Hindlimb muscle (tissue), 1 donor: ENCODE data around the gene SCYGR8. TPM values are rescaled to one million over a fixed set of nuclear protein-coding genes. Genes with fewer than 3 reads are reported as not detected.

Source experiments
- DNase-seq: peaks from one replicate; pipeline ENCODE4 v3.0.0-alpha.2; 2013
- polyA plus RNA-seq: library from polyadenylated mRNA; unstranded; fragments of 120-200 nt; gene quantifications from one replicate; pipeline ENCODE4 v1.2.1, GENCODE V29; 2013; ENCODE audit not compliant: insufficient read length

Gene SCYGR8
- polyA plus RNA-seq, 1 donor = not detected

DNA sequence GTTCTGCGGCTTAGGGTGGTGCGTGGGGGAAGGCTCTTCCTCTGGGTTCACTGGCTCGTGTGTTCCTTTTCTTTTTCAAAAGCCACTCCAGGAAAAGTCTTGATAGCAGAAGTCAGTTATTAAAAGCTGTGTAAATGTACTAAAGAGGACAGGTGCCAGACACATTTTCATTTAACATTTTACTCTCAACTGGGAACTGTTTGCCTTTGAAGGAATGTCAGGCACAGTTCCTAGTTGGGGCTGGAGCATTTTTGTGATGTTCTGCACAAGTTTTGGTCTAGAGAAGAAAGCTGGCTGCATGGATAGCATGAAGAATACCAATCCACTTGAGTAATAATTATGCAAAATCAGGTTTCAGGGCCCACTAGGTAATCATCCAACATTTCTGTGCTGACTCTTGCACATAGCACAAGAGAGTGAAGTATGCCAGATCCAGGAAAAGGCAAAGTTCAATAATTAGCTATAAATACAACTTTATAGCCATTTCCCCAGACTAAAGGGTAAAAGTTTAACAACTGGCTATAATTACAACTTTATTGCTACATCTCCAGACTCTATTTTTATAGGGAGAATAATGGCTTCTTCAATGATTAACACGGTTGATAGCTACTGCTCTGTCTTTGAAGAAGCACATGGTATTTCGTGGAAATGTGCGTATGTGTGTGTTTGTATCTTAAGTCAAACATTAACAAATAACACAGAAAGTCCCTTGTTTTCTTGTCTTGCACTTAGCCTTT lies 16.2 kb downstream of the SCYGR8 start:
- DNase-seq = peak; percentile 22

DNA sequence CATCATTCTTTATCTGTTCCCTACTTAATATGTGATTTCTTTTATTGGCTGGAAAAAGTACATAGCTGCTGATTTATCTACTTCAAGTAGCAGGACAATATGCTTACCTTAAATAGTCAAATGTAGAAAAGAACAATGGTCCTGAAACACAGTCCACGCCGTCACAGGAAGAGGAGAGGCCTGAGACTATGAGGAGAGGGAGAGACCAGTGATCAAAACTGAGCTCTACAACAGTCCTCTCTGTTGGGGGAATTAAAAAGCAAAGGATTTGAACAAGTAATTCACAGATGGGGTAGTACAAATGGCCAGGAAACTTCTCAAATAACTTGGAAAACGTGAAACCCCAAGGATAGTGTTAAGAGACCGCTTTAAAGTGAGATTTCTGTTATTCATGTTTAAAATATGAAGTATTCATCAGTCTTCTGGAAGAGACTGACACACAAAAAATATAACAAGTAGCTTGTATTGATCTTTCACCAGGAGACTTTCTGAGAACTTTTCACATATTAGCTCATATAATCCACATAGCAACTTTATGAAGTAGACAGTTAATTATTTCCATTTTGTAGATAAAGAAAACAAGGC lies 20.2 kb downstream of the SCYGR8 start:
- DNase-seq = no peak

DNA sequence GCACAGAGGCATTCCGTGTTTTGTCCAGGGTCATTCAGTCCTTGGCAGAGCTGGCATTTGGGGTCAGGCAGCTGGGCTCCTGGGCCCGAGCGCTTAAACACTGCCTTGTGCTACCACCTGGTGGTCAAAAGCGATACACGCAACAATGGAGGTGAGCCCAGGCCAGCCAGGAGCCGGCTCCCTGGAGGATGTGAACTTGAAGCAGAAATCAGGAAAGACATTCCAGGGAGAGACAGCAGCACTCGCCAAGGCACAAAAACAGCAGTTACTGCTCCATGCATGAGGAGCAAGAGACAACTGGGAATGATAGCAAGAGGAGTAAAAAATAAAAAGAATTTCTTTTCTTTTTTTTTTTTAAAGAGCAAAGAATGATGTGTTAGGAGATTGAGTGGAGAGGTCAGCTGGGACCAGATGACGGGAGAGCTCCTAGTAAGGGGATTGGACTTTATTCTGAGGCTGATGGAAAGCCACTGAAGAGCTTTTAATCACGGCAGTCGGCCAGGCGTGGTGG lies 20.7 kb downstream of the SCYGR8 start:
- peak; percentile 78 for DNase-seq

DNA sequence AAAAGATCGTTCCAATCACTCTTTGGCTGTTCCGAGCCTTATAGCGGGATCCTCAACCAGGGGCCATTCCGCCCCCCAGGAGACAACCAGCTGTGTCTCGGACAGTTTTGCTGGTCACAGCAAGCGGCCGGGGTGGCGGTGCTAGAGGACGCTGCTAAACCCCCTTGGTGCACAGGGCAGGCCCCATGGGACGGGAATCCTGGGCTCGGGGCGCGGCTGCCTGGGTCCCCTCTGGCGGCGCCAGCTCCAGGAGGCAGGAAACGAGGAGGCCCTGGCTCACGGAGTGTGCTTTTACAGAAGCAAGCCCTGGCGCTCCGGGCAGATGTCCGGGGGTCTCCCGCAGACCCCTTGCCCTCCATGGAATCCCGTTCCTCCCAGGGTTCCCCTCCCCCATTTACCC lies 22.1 kb downstream of the SCYGR8 start:
- DNase-seq = no peak

DNA sequence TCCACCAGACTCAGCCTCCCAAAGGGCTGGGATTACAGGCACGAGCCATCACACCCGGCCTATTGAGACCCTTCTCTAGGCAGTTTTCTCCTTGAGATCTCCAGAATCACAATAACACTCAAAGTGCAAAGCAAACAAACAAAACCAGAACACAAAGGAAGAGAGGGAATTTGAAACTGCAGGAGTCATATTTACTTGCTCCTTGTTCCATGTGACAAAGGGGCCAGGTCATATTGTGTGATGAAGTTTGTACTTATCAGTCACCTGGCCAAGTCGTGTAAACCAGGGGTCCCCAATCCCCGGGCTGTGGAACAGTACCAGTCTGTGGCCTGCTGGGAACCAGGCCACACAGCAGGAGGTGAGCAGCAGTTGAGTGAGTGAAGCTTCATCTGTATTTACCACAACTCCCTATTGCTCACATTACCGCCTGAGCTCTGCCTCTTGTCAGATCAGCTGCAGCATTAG lies 26.5 kb downstream of the SCYGR8 start:
- DNase-seq = no peak

DNA sequence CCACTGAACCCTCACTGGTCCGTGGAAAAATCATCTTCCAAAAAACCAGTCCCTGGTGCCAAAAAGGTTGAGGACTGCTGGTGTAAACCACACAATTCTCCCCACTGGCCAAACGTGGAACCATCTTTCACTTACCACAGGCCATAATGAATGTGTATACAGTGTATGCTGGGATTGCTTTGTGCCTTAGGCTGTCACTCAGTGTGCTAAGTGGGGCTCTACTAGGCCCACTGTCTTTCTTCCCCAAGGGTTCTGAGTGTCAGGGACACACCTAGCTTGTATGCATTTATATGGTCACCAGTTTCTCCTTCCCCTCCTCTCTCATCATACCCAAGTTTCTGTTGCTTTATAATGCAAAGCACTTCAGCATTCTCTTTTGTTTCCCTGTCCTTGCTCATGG lies 27.2 kb downstream of the SCYGR8 start:
- DNase-seq = no peak

DNA sequence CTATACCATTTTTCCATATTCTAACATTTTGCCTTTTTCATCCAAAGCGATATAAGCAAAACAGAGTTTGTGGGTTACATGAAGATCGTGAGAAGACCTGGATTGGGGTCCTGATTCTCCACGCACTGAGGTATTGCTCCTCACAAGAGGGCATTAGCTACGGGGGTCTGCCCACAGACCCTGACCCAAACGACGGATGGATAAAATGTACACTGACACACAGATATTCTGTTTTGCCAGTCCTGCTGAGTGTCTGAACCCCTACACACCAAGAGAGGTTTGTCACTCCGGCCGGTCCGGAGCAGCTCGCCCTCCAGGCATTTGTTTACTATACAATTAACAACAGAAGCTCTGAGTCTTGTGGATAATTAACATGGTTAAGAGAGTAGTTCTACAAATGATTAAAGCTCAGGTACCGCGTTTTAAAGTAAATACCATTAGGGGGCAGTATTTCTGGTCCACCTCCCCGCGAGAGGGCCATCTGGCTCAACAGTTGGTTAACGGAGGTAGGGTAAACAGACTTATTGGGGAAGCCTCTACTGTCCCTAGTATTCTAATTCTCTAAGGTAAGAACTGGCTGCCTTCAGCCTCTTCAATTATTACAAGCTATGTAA lies 28.4 kb downstream of the SCYGR8 start:
- DNase-seq = no peak

DNA sequence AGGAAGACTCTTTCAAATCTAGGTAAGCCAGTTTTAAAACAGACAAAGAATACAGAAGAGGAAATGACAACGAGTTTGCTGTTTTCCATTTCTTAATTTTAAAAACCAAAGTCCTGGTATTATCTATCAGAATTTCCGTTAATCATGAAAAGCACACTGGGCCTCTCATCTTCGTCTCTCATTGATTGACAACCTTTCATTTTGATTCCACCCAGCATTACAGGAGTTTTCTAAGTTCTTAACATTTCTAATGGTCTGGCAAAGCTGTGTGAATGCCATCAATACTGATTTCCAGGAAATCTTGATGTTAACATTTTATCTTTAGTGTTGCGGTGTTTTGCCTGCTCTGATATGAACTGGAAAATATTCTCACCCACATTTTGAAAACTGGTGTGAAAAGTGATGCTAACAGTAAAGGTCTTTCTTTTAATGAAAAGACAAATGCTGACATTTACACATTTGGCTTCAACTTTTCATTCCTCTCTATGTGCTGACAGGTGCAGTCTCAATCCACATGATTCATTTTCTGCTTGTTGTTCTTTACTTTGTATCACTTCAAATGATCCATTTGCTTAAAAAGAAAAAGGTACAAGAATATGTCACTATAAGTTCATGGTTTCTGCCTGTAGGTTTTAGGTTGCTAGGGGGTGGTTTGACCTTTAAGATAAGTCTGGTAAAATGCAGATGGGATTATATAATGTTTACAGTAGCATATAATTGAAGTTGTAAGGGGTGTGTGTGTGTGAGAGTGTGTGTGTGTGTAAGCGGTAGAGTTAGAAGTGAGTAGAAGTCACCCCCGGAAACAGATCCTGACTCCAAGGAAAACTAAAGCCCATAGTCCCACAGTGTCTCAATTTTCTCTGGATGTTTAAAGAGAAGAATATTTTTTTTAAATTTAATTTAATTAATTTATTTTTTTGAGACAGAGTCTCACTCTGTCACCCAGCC lies 29.5 kb downstream of the SCYGR8 start:
- no peak for DNase-seq

DNA sequence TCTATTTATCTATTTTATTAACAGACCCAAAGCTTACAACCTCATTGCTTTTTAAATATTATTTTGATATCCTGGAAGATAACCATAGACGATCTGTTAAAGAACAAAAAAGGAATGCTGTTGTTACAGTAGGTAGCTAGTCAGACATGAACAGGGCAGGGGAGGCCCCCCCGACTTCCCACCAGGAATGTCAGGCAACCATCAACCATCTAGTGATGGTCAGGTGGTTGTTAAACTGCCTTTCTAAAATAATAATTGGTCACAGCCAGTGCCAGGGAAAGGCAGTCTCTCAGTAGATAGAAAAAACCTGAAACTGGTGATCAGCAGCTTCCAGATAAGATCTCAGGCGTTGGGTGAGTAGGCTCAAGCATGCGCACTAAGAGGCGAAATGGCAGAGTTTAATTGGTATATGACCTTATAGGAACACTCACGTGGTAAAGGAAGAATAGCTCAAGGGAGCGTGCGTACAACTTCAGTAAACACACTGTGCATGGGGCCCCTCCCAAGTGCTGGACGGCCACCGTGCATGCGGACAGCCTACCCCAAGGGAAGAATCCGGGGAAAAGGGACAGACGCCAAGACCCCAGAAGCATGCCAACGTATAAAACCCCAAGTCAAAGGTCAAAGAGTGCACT lies 35.4 kb downstream of the SCYGR8 start:
- no peak for DNase-seq

DNA sequence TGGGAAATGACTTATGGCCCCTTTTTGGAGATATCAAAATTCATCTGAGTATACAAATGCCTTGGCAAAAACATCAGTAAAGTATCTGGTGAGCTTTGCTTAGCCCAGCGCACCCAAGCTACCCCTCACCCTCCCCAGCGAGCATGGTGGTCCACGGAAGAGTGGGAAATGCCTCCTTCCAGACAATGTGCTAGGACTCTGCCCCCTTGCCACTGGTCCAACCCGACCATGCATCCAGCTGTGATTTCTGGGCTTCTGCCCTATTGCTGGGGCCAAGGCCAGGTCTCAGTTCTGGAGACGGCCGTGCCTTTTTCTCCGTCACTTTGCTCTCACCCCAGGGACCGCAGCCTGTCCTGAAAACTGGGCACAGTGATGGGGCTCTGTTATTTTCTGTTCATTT lies 36.1 kb downstream of the SCYGR8 start:
- DNase-seq = no peak

DNA sequence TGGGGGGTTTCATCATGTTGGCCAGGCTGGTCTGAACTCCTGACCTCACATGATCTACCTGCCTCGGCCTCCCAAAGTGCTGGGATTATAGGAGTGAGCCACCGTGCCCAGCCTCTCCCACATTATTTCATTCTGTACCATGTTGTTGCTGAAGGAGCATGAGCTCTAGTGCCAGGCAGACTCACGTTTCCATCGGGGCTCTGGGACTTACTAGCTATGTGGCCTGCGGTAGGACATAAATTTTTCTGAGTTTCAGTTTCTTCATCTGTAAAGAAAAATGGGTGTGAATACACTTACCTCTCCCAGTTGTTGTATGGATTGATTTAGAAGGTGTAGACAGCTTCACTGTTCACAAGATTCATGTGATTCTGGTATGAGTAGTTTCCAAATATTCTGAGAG lies 37.1 kb downstream of the SCYGR8 start:
- no peak for DNase-seq

DNA sequence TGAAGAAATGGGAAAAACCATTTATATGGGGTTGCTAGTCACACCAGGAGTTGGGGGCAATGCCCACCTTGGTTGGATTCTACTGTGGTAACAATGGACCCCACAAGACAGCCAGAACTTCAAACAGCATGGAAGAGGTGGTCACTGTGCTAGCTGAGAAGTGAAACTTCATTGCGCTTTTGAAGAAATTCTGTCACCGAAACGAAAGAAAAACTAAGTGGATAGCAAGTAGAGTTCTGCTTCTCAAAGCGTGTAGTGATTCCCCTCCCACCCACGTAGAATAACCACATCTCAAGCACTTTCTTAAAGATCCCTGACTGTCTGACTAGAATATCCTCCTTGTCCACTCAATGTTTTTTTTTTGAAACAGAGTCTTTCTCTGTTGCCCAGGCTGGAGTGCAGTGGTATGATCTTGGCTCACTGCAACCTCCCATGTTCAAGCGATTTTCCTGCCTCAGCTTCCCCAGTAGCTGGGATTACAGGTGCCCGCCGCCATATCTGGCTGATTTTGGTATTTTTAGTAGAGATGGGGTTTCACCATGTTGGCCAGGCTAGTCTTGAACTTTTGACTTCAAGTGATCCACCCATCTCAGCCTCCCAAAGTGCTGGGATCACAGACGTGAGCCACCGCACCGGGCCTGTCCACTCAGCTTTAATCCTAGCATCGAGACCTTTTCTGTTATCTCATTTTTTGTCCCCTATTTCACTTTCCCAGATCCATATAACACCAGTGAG lies 37.9 kb downstream of the SCYGR8 start:
- DNase-seq = no peak

DNA sequence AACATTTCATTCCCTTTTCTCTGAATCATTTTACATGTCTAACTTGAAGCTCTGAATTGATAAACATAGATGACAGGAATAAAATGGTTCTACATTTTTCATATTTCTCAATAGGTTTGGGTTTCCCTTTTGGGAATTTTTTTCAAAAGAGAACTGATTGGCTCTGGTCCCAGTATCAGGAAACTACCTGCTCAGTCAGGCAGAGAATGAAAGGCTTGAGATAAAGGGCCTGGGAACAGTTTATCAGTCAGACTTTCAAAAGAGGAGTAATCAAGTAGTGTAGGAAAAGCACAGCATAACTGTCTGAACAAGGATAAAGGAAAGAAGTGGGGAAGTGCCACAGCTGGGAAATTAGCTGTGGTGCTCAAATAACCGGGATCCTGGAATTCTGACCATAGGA lies 39.6 kb downstream of the SCYGR8 start:
- no peak for DNase-seq

DNA sequence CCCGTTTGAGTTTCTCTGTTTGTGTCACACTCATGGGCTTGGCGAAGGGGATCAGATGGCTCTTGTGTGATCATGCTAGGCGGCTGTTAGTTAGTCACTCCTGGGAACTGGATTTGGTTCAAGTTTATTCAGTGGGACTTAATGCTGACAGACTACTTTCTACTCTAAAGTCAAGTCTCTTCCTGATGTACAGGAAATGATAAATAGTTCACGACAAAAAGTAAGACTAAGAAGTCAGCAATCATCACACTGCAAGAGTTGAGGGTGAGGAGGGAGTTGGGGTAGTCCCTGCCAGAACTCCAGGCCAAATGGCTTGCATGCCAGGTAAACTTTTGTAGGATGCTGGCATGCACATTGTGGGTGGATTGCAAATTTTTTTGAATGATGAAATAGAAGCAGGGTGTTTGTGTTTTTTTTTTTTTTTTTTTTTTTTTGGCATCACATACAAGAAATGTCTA lies 42.9 kb downstream of the SCYGR8 start:
- no peak for DNase-seq

DNA sequence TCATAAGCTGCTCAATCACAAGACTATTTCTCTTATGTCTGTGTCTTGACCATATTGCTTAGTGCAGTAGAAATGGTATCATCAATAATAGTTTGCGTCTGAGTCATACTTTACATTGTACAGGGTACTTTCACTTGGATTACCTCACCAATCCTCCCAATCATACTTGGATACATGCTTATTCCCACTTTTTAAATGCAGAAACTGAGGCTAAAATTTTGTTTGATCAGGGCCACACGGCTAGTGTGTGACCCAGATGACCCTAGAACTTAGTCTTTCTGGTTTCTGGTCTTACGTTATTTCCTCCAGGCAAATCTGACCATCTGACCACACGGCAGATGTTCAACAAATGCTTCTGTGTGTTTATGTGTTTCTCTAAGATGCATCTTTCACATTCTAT lies 44.1 kb downstream of the SCYGR8 start:
- no peak for DNase-seq

DNA sequence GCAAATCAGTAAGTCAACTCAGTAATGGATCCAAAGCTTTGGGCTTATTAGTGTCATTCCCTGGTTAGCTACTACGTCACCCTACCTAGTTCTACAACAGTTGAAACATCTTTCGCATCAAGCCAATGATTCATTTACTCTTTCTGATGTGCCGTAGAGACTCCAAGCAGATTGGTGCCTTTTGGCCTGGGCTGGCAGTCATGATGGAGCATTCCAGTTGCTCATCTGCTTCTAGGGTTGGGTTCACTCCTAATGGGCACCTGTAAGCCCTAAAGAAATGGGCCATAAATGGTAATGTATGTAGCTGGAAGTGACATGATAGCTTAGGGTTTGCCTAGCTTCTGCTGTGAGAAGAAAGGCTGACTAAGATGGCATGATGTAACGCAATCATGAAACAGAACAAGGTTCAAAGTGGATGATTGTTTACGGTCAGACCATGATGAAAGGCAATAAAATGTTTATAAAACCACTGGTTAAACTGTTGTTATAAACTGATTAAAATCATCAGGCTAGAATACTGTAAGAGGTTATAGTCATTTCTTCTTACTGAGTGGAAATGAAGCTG lies 47.5 kb downstream of the SCYGR8 start:
- no peak for DNase-seq
